Measurements from ENCODE around the gene FEM1A.
"Not testable (repeated sequence)": the region's sequence is repeated elsewhere in the genome, so short reads cannot be mapped to it uniquely, and the experiment has no call there.

The FEM1A gene, protein sequence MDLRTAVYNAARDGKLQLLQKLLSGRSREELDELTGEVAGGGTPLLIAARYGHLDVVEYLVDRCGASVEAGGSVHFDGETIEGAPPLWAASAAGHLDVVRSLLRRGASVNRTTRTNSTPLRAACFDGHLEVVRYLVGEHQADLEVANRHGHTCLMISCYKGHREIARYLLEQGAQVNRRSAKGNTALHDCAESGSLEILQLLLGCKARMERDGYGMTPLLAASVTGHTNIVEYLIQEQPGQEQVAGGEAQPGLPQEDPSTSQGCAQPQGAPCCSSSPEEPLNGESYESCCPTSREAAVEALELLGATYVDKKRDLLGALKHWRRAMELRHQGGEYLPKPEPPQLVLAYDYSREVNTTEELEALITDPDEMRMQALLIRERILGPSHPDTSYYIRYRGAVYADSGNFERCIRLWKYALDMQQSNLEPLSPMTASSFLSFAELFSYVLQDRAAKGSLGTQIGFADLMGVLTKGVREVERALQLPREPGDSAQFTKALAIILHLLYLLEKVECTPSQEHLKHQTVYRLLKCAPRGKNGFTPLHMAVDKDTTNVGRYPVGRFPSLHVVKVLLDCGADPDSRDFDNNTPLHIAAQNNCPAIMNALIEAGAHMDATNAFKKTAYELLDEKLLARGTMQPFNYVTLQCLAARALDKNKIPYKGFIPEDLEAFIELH

DNA sequence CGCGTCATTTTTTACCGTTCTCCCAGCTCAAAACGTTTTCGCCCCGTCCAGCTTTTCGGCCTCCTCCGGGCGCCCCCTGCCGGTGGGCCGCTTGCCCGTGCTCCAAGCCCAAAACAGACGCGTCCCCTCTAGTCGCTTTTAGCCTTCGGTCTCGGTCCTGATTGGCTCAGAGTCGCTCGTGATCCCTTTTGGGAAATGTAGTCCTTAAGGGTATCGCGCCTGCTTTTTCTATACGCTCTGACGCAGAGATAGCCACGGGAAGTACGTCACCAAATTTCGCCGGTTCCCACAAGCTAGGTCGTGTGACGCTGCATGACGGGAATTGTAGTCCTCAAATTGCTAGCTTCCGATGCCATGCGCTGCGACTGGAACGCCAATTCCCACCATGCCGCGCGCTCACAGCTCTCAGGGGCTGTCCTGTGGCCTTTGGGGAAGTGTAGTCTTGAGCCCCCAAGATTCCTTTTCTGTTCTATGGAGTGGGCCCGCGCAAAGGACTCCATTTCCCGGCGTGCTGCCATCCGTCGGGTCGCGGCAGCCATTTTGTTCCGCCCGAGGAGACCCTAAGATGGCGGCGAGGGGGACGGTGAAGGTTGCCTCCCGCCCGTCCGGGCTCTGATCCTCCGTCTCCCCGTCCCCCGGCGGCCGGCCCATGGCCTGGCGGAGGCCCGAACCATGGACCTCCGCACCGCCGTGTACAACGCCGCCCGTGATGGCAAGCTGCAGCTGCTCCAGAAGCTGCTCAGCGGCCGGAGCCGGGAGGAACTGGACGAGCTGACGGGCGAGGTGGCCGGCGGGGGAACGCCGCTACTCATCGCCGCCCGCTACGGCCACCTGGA lies at the start of gene FEM1A:
Gene FEM1A, plus strand, starts transcription at position 552 of the 836 bp plus-strand sequence. Its CDS starts 121 bp downstream, at position 673.
- Histone ChIP-seq H3K9me3 (ENCODE audit: control insufficient read depth in 1 of 2, low read length in 2 of 2) (no peaks in the 10 kb centered on the region), H3K36me3 (ENCODE audit: control insufficient read depth in 1 of 2, insufficient read depth in 2 of 2, low read length in 2 of 2) (peaks cover 6 to 29% of the 10 kb centered on the region in 2 donors), H3K4me1 (ENCODE audit: control insufficient read depth in 1 of 2, insufficient read depth in 2 of 2, low read length in 2 of 2) (peaks cover 16 to 31% of the 10 kb centered on the region in 2 donors), H3K9ac (ENCODE audit: low read depth in 1 of 2, low read length in 2 of 2) (peak within 1 kb of the TSS; percentile 77 to 80), H3K27ac (ENCODE audit: low read depth, low read length) (peak within 1 kb of the TSS; percentile 75), H3K27me3 (ENCODE audit: control insufficient read depth in 1 of 2, insufficient read depth in 2 of 2, low read length in 2 of 2) (no peaks in the 10 kb centered on the region), H3K4me3 (ENCODE audit: low read depth in 1 of 2, low read length in 2 of 2) (peak within 1 kb of the TSS; percentile 64 to 83)

DNA sequence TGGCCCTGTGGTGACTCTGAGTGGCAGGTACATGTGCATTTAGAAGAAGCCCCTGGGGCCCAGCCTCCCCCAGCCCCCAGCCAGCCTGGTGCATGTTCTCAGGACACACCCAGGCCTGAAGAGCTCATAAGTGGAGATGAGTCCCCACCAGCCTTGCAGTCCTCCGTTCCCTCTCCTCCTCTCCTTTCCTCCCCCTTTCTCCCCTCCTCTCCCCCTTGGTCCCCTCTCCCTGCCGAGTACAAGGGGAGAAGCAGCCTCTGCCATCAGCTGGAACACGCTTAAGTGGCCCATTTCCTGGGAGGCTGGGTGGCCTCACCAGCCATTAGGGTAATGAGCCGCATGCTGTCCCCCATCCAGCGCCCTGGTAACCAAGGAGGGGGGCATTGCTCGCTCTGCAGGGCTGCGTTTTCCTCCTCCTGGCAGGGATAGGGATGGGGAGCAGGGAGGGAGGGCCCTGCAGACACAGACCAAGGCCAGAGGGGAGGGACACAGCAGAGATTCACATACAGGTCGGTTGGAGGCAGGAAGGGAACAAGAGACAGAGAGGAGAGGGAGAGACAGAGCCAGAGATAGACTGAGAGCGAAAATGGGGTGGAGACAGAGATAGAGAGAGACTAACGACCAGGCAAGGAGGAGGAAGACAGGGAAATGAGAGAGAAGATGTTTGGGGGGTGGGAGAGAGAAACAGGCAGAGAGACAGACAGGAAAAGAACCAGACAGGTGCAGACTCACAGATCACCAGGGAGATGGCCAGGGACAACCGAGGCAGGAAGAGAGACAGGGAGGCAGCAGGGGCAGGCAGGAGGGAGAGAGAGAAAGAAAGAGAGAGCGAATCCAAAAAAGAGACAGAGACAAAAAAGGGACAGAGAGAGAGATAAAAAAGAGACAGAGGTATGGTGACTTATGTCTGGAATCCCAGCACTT lies 48.5 kb upstream of the FEM1A start:
- H3K27me3 ChIP-seq (ENCODE audit: control insufficient read depth in 1 of 2, insufficient read depth in 2 of 2, low read length in 2 of 2) = peaks cover 0 to 8% of the 10 kb centered on the region in 2 donors
- H3K9ac ChIP-seq (ENCODE audit: low read depth in 1 of 2, low read length in 2 of 2) = no peak overlapping the region
- H3K27ac ChIP-seq (ENCODE audit: low read depth, low read length) = no peak overlapping the region
- no peak overlapping the region for H3K4me3 ChIP-seq (ENCODE audit: low read depth in 1 of 2, low read length in 2 of 2)
- H3K9me3 ChIP-seq (ENCODE audit: control insufficient read depth in 1 of 2, low read length in 2 of 2) = no peaks in the 10 kb centered on the region
- no peaks in the 10 kb centered on the region for H3K36me3 ChIP-seq (ENCODE audit: control insufficient read depth in 1 of 2, insufficient read depth in 2 of 2, low read length in 2 of 2)
- H3K4me1 ChIP-seq (ENCODE audit: control insufficient read depth in 1 of 2, insufficient read depth in 2 of 2, low read length in 2 of 2) = peaks cover 0 to 5% of the 10 kb centered on the region in 2 donors

DNA sequence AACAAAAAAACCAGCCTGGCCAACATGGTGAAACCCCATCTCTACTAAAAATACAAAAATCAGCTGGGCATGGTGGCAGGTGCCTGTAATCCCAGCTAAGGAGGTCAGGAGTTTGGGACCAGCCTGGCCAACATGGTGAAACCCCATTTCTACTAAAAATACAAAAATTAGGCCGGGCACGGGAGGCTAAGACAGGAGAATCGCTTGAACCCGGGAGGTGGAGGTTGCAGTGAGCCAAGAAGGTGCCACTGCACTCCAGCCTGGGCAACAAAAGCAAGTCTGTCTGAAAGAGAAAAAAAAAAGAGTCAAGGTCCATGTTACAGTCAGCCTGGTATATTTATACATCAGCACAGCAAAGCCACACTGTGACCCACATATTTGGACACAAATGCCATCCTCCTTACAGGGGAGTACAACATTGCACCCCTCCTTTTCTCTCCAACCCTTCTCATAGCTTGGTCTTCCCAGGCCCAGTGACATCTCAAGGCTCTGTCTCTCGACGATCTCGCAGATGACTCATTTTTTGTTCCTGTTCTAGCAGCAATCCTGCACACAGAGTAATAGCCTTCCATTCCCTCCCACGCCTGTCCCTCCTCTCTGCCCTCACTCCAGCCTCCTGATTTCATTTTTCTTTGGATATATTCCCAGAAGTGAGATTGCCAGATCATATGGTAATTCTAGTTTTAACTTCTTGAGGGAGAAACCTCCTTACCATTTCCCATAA lies 46.9 kb upstream of the FEM1A start:
- H3K4me1 ChIP-seq (ENCODE audit: control insufficient read depth in 1 of 2, insufficient read depth in 2 of 2, low read length in 2 of 2) = peaks cover 0 to 5% of the 10 kb centered on the region in 2 donors
- H3K9ac ChIP-seq (ENCODE audit: low read depth in 1 of 2, low read length in 2 of 2) = no peak overlapping the region
- H3K27ac ChIP-seq (ENCODE audit: low read depth, low read length) = peak overlapping the region; percentile 20
- peaks cover 0 to 2% of the 10 kb centered on the region in 2 donors for H3K9me3 ChIP-seq (ENCODE audit: control insufficient read depth in 1 of 2, low read length in 2 of 2)
- no peaks in the 10 kb centered on the region for H3K36me3 ChIP-seq (ENCODE audit: control insufficient read depth in 1 of 2, insufficient read depth in 2 of 2, low read length in 2 of 2)
- no peak overlapping the region for H3K4me3 ChIP-seq (ENCODE audit: low read depth in 1 of 2, low read length in 2 of 2)
- H3K27me3 ChIP-seq (ENCODE audit: control insufficient read depth in 1 of 2, insufficient read depth in 2 of 2, low read length in 2 of 2) = peaks cover 0 to 8% of the 10 kb centered on the region in 2 donors

DNA sequence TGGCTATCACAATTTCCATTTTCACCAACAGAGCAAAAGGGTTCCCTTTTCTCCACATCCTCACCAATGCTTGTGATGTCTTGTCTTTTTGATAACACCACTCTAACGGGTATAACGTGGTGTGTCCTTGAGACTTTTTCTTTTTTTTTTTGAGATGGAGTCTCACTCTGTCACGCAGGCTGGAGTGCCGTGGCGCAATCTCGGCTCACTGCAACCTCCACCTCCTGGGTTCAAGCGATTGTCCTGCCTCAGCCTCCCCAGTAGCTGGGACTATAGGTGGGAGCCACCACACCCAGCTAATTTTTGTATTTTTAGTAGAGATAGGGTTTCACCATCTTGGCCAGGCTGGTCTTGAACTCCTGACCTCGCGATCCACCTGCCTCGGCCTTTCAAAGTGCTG lies 46.4 kb upstream of the FEM1A start:
- not testable (repeated sequence) for H3K4me1 ChIP-seq (ENCODE audit: control insufficient read depth in 1 of 2, insufficient read depth in 2 of 2, low read length in 2 of 2); H3K9ac ChIP-seq (ENCODE audit: low read depth in 1 of 2, low read length in 2 of 2); H3K9me3 ChIP-seq (ENCODE audit: control insufficient read depth in 1 of 2, low read length in 2 of 2); H3K27ac ChIP-seq (ENCODE audit: low read depth, low read length); H3K27me3 ChIP-seq (ENCODE audit: control insufficient read depth in 1 of 2, insufficient read depth in 2 of 2, low read length in 2 of 2); H3K36me3 ChIP-seq (ENCODE audit: control insufficient read depth in 1 of 2, insufficient read depth in 2 of 2, low read length in 2 of 2); H3K4me3 ChIP-seq (ENCODE audit: low read depth in 1 of 2, low read length in 2 of 2)

DNA sequence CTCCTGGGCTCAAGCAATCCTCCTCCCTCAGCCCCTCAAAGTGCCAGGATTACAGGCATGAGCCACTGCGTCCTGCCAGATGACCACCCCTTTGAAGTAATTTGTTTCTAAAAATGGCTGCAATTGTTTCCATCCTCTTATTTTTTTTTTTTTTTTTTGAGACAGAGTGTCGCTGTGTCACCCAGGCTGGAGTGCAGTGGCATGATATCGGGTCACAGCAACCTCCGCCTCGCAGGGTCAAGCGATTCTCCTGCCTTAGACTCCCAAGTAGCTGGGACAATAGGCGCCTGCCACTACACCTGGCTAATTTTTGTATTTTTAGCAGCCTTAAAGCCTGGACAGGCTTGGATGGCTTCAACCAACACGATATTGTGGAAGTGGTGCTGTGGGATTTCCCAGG lies 45.5 kb upstream of the FEM1A start:
- Histone ChIP-seq H3K9me3 (ENCODE audit: control insufficient read depth in 1 of 2, low read length in 2 of 2) (peaks cover 0 to 2% of the 10 kb centered on the region in 2 donors), H3K4me1 (ENCODE audit: control insufficient read depth in 1 of 2, insufficient read depth in 2 of 2, low read length in 2 of 2) (peaks cover 0 to 5% of the 10 kb centered on the region in 2 donors), H3K36me3 (ENCODE audit: control insufficient read depth in 1 of 2, insufficient read depth in 2 of 2, low read length in 2 of 2) (no peaks in the 10 kb centered on the region), H3K9ac (ENCODE audit: low read depth in 1 of 2, low read length in 2 of 2) (no peak overlapping the region), H3K27me3 (ENCODE audit: control insufficient read depth in 1 of 2, insufficient read depth in 2 of 2, low read length in 2 of 2) (peaks cover 0 to 8% of the 10 kb centered on the region in 2 donors), H3K27ac (ENCODE audit: low read depth, low read length) (no peak overlapping the region), H3K4me3 (ENCODE audit: low read depth in 1 of 2, low read length in 2 of 2) (no peak overlapping the region)

DNA sequence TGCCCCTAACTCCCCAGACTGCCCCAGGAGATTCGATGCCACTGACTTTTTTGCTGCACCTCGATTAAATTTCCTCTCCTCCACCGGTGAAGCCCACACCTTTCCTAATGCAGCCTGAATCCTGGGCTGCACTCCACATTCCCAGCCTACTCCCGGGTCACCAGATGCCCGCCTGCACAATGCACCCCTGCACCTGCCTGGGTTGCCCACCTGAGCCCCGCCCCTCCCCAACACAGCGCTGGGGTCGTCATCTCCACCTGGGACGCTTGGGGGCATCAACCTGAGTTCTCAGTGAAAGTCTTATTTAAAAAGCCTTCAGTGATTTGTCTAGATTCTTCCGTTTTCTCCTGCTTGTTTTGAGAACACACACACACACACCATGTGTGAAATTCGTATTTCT lies 43.3 kb upstream of the FEM1A start:
- Histone ChIP-seq H3K4me3 (ENCODE audit: low read depth in 1 of 2, low read length in 2 of 2) (no peak overlapping the region), H3K36me3 (ENCODE audit: control insufficient read depth in 1 of 2, insufficient read depth in 2 of 2, low read length in 2 of 2) (no peaks in the 10 kb centered on the region), H3K9ac (ENCODE audit: low read depth in 1 of 2, low read length in 2 of 2) (no peak overlapping the region), H3K27me3 (ENCODE audit: control insufficient read depth in 1 of 2, insufficient read depth in 2 of 2, low read length in 2 of 2) (no peaks in the 10 kb centered on the region), H3K27ac (ENCODE audit: low read depth, low read length) (no peak overlapping the region), H3K9me3 (ENCODE audit: control insufficient read depth in 1 of 2, low read length in 2 of 2) (peaks cover 0 to 2% of the 10 kb centered on the region in 2 donors), H3K4me1 (ENCODE audit: control insufficient read depth in 1 of 2, insufficient read depth in 2 of 2, low read length in 2 of 2) (peaks cover 0 to 5% of the 10 kb centered on the region in 2 donors)

DNA sequence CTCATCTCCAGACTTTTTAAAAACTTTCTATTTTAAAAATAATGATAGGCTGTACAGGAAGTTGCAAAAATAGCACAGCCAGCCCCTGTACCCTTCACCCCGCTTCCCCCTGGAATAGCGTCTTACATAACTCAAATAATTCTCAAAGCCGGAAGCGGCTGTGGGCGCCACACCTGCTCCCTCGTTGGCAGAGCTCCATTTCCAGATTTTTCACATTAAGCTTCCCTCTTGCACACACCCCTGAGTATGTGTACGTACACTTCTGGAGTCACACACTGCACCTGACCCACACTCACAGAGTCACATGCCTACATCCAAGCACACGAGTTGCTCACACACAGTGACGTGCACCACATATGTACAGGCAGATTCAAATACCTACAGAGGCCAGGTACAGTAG lies 42.9 kb upstream of the FEM1A start:
- Histone ChIP-seq H3K4me1 (ENCODE audit: control insufficient read depth in 1 of 2, insufficient read depth in 2 of 2, low read length in 2 of 2) (peaks cover 0 to 5% of the 10 kb centered on the region in 2 donors), H3K27ac (ENCODE audit: low read depth, low read length) (no peak overlapping the region), H3K36me3 (ENCODE audit: control insufficient read depth in 1 of 2, insufficient read depth in 2 of 2, low read length in 2 of 2) (no peaks in the 10 kb centered on the region), H3K27me3 (ENCODE audit: control insufficient read depth in 1 of 2, insufficient read depth in 2 of 2, low read length in 2 of 2) (no peaks in the 10 kb centered on the region), H3K9me3 (ENCODE audit: control insufficient read depth in 1 of 2, low read length in 2 of 2) (peaks cover 0 to 2% of the 10 kb centered on the region in 2 donors), H3K9ac (ENCODE audit: low read depth in 1 of 2, low read length in 2 of 2) (no peak overlapping the region), H3K4me3 (ENCODE audit: low read depth in 1 of 2, low read length in 2 of 2) (no peak overlapping the region)

DNA sequence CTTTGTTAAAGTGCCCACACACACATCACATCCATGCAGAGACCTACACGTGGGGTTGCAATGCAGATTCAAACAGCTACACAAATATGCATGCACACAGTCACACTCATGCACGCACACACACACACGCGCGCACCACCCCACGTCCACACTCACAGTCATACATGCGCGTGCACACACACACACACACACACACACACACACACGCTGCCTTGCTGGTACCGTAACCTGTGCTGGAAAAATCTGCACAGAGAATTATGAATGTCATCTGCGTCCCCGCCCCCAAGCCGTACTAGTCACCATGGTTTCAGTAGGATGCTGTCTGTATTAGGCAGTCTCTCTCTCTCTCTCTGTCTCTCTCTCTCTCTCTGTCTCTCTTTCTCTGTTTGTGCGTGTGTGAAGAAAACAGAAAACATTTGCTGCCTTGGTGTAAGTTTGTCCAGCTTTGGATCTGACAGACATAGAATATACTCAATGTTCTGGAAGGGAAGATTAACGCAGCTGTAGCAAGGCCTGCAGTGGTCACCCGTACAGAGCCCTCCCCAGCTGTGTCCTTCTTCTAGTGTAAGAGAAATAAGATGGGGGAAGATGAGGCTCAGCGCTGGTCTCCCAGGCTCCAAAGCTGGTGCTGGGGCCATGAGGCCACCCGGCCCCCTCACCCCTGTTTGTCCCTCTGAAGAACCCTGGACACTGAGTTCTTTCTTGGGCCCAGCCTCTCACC lies 41.5 kb upstream of the FEM1A start:
- Histone ChIP-seq H3K4me3 (ENCODE audit: low read depth in 1 of 2, low read length in 2 of 2) (no peak overlapping the region), H3K27me3 (ENCODE audit: control insufficient read depth in 1 of 2, insufficient read depth in 2 of 2, low read length in 2 of 2) (no peaks in the 10 kb centered on the region), H3K4me1 (ENCODE audit: control insufficient read depth in 1 of 2, insufficient read depth in 2 of 2, low read length in 2 of 2) (no peaks in the 10 kb centered on the region), H3K9me3 (ENCODE audit: control insufficient read depth in 1 of 2, low read length in 2 of 2) (peaks cover 0 to 2% of the 10 kb centered on the region in 2 donors), H3K9ac (ENCODE audit: low read depth in 1 of 2, low read length in 2 of 2) (no peak overlapping the region), H3K36me3 (ENCODE audit: control insufficient read depth in 1 of 2, insufficient read depth in 2 of 2, low read length in 2 of 2) (no peaks in the 10 kb centered on the region), H3K27ac (ENCODE audit: low read depth, low read length) (no peak overlapping the region)

Data from duodenal mucosa (tissue), 2 donors.